K562 (cell line): ENCODE data around the gene TP53BP2. TPM values are rescaled to one million over a fixed set of nuclear protein-coding genes. Genes with fewer than 3 reads are reported as not detected.
A peak's percentile ranks its signal among the peaks of the same experiment; 100 is the strongest.

Experiments
- ATAC-seq: fragments of 200-7000 bp; cut with Tn5 transposase; 3 replicates; pipeline ENCODE4 v1.9.1; 2020; ENCODE audit warnings: moderate library complexity
- BruUV-seq: library from RNA; stranded (reverse); fragments of 400-500 nt; replicated peaks from 2 replicates; lab custom pipeline; 2021; lab: Mats Ljungman, UMichigan
- CTCF ChIA-PET: fragments of 300-600 bp; formaldehyde crosslinking; extraction: SDS; loops from one replicate; lab custom pipeline; 2021; ENCODE audit warnings: low intra/inter-chr PET ratio; lab: Yijun Ruan, JAX
- POLR2A ChIA-PET: fragments of 300-600, 350-650 bp; sonication (Branson Sonifier 250); formaldehyde crosslinking; extraction: SDS; loops from one replicate; lab custom pipeline; 2021; ENCODE audit warnings: antibody characterized with exemption, inconsistent platforms; lab: Yijun Ruan, JAX
- DNase-seq, 4 experiments: peaks; one replicate each; pipeline versions ENCODE4 v3.0.0 to v3.0.0-alpha.2; 2011 to 2018; ENCODE audit warnings: low spot score in 3 of 4, mixed read lengths in 3 of 4; ENCODE audit errors: extremely low read depth in 1 of 4
- FAIRE-seq: peaks from 2 replicates; lab custom pipeline; 2011; peaks lifted over from hg19 to GRCh38; lab: Jason Lieb, UNC
- H2AFZ ChIP-seq: 2 replicates; pipeline ENCODE4 v1.6.0; 2011; ENCODE audit warnings: low read depth, low read length, control low read depth, inconsistent platforms
- H3K27ac ChIP-seq: fragments of 200-600 bp; 3 replicates; pipeline ENCODE4 v1.8.0; 2011; ENCODE audit warnings: low read depth, mild to moderate bottlenecking, control low read depth, inconsistent platforms, low read length, moderate library complexity, mixed read lengths; ENCODE audit errors: extremely low read depth
- H3K27me3 ChIP-seq, 2 experiments: fragments of 300-600 bp in 1 of 2; 2 replicates in 1 of 2; 3 replicates in 1 of 2; pipeline versions ENCODE4 v1.6.0 to v1.8.0; 2011; ENCODE audit warnings: inconsistent platforms in 2 of 2, low read length in 2 of 2, mild to moderate bottlenecking in 1 of 2, mixed read lengths in 1 of 2, moderate library complexity in 1 of 2; ENCODE audit not compliant: control insufficient read depth in 2 of 2, insufficient read depth in 2 of 2
- H3K36me3 ChIP-seq: fragments of 300-600 bp; 3 replicates; pipeline ENCODE4 v1.8.0; 2011; ENCODE audit warnings: mild to moderate bottlenecking, low read length, inconsistent platforms; ENCODE audit not compliant: control insufficient read depth, insufficient read depth
- H3K4me1 ChIP-seq, 2 experiments: fragments of 200-600 bp in 1 of 2; replicated peaks in 1 of 2; 2 replicates in 1 of 2; 3 replicates in 1 of 2; pipeline versions ENCODE4 v1.5.1 to v1.8.0; 2011; ENCODE audit warnings: inconsistent platforms in 2 of 2, low read length in 2 of 2, mild to moderate bottlenecking in 1 of 2, mixed read lengths in 1 of 2, moderate library complexity in 1 of 2; ENCODE audit not compliant: control insufficient read depth in 2 of 2, insufficient read depth in 2 of 2
- H3K4me2 ChIP-seq: 2 replicates; pipeline ENCODE4 v1.6.1; 2011; ENCODE audit warnings: low read length, control low read depth, inconsistent platforms, mixed read lengths; ENCODE audit not compliant: insufficient read depth
- H3K4me3 ChIP-seq: fragments of 200-600 bp; sonication (generic), shearing (Covaris generic); 2 replicates; pipeline ENCODE4 v1.5.1; 2016; ENCODE audit warnings: control low read depth, inconsistent platforms
- H3K79me2 ChIP-seq: fragments of 200-600 bp; 3 replicates; pipeline ENCODE4 v1.8.0; 2011; ENCODE audit warnings: low read length, inconsistent platforms; ENCODE audit not compliant: control insufficient read depth, insufficient read depth
- H3K9ac ChIP-seq, 2 experiments: 2 replicates each; pipeline versions ENCODE4 v1.6.0 to v1.6.1; 2011; ENCODE audit warnings: low read depth in 2 of 2, low read length in 2 of 2, control low read depth in 1 of 2, inconsistent platforms in 1 of 2, mild to moderate bottlenecking in 1 of 2, mixed read lengths in 1 of 2; ENCODE audit not compliant: insufficient read depth in 1 of 2
- H3K9me1 ChIP-seq: one replicate; pipeline ENCODE4 v1.6.0; 2011; ENCODE audit warnings: inconsistent platforms, mild to moderate bottlenecking, low read length, moderate library complexity; ENCODE audit not compliant: control insufficient read depth, insufficient read depth
- H3K9me3 ChIP-seq: replicated peaks from 2 replicates; pipeline ENCODE4 v1.5.1; 2011; ENCODE audit warnings: low read depth, low read length, inconsistent platforms; ENCODE audit not compliant: control insufficient read depth, insufficient read depth
- H4K20me1 ChIP-seq: replicated peaks from 2 replicates; pipeline ENCODE4 v1.6.1; 2011; ENCODE audit warnings: low read length, inconsistent platforms, mixed read lengths; ENCODE audit not compliant: control insufficient read depth, insufficient read depth
- NFE2 ChIP-seq: IDR thresholded peaks from 2 replicates; pipeline ENCODE4 v1.6.1; 2014; ENCODE audit warnings: antibody characterized with exemption, low read depth
- NR2F6 ChIP-seq: fragments of 450-650 bp; formaldehyde crosslinking; IDR thresholded peaks from 2 replicates; pipeline ENCODE4 v1.4.0; 2020; ENCODE audit warnings: mild to moderate bottlenecking
- WGBS: fragments of 100-300 bp; shearing (Covaris generic); methylation state at CpG from one replicate; pipeline ENCODE4 v1.1.6; 2016; ENCODE audit warnings: low coverage, mixed read lengths; ENCODE audit not compliant: insufficient coverage; ENCODE audit errors: missing lambda C conversion rate; 5-methylcytosine and 5-hydroxymethylcytosine counted together
- in situ Hi-C: fragments of 300-500 bp; cut with MboI; formaldehyde crosslinking; loops from 4 replicates; pipeline ENCODE4 v1.15.0; 2018; ENCODE audit warnings: inconsistent platforms, mixed read lengths
- intact Hi-C: fragments of 100-400 bp; cut with micrococcal nuclease; formaldehyde crosslinking; loops from 2 replicates; pipeline ENCODE4 v1.14.2; 2022
- polyA plus RNA-seq, 8 experiments: library from polyadenylated mRNA; depleted of rRNA in 4 of 8; stranded (reverse) in 5 of 8; unstranded in 3 of 8; fragments of >200 nt; fragmentation: Nextera tagmentation in 2 of 8; fragmentation: Illumina TruSeq in 1 of 8; extraction: Ambion mirVana in 2 of 8; extraction: Trizol in 1 of 8; gene quantifications; 2 replicates each; pipeline versions ENCODE4 v1.2.1 to v1.2.3, GENCODE V29; 2011 to 2014; ENCODE audit warnings: inconsistent platforms in 1 of 8, missing spikeins in 1 of 8
- total RNA-seq, 7 experiments: library from RNA; depleted of rRNA in 6 of 7; stranded (reverse); fragments of >200 nt in 6 of 7; fragmentation: Illumina TruSeq in 2 of 7; extraction: Trizol in 2 of 7; gene quantifications; 2 replicates each; pipeline versions ENCODE4 v1.2.1 to v1.2.3, GENCODE V29; 2011 to 2021; ENCODE audit warnings: low replicate concordance in 1 of 7
- TF ChIP-seq, protein P1 (sequence below): fragments of 450-650 bp; formaldehyde crosslinking; IDR thresholded peaks from 2 replicates; pipeline ENCODE4 v1.4.0; 2020; ENCODE audit warnings: mild to moderate bottlenecking, mixed read lengths

TP53BP2 gene
- total and polyA plus RNA-seq, 9 of the 15 experiments (the other 6 are each of a cell fraction or from before 2014, with no cell fraction given), result 17.0 to 69.6 (median 40.1) TPM

DNA sequence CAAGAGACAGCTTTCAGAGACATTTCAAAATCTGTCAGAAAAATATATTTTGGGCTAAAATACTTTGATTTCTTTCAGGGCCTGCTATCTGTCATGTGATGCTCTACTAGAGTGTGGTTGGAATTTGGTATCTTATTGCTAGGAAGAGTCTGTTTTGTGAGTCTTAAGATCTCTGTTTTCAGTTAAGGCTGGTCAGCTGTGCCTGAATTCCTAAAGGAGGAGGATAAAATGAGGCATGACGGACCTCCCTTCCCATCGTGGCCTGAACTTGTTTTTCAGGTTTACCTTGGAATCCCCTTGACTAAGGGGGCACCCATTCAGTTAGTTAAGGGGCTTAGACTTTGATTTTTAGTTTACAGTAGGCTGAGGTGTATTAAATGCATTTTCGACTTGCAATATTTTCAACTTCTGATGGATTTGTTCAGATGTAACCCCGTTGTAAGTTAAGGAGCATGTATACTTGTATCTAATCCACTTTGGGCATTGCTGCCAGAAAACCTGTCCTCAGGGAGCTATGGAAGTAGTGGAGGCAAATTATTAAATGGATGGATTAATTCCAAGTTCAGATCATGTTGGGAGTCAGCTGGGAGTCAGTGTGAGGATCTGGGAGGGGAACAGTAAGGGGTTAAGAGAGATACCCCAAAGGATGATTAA is 115.1 kb downstream of the TP53BP2 start:
- Histone ChIP-seq H3K4me2 (no peak overlapping the region), H3K27ac (no peak overlapping the region), H3K4me1 (peaks cover 18 to 41% of the 10 kb centered on the region in 2 experiments), H3K9me3 (no peaks in the 10 kb centered on the region), H2AFZ (no peak overlapping the region), H4K20me1 (no peaks in the 10 kb centered on the region), H3K79me2 (peaks cover 30% of the 10 kb centered on the region), H3K4me3 (no peak overlapping the region), H3K9ac (no peak overlapping the region), H3K9me1 (no peaks in the 10 kb centered on the region), H3K36me3 (peaks cover 54% of the 10 kb centered on the region), H3K27me3 (no peaks in the 10 kb centered on the region)
- WGBS, result 83% methylated on average over 4 of the region's 4 CpGs
- FAIRE-seq (no peak), DNase-seq (no peak), ATAC-seq (no peak)
- no TSS peak for BruUV-seq
- in situ Hi-C loops, result no loop called here
- TF ChIP-seq NR2F6 (CRISPR knock-in tag), result no peak
- TF ChIP-seq NFE2, result no peak
- TF ChIP-seq, protein P1, sequence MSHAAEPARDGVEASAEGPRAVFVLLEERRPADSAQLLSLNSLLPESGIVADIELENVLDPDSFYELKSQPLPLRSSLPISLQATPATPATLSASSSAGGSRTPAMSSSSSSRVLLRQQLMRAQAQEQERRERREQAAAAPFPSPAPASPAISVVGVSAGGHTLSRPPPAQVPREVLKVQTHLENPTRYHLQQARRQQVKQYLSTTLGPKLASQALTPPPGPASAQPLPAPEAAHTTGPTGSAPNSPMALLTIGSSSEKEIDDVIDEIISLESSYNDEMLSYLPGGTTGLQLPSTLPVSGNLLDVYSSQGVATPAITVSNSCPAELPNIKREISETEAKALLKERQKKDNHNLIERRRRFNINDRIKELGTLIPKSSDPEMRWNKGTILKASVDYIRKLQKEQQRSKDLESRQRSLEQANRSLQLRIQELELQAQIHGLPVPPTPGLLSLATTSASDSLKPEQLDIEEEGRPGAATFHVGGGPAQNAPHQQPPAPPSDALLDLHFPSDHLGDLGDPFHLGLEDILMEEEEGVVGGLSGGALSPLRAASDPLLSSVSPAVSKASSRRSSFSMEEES (CRISPR knock-in tag), result peak; percentile 48
- intact Hi-C loops, result no loop called here
- ChIA-PET POLR2A (interaction anchor here (0.9 to 3.7 kb wide), 4 partner anchors 10 to 110 kb away, joined by 3 to 17 read pairs (median 4); no protein-coding TSS in a partner anchor), CTCF (no interaction called here)
